Smooth muscle cell (in vitro differentiated cells): Measurements from ENCODE around the gene GDNF. TPM values are rescaled to one million over a fixed set of nuclear protein-coding genes. Genes with fewer than 3 reads are reported as not detected.
"Not testable (repeated sequence)": the region's sequence is repeated elsewhere in the genome, so short reads cannot be mapped to it uniquely, and the experiment has no call there.

Experiments
- DNase-seq: peaks from one replicate; lab custom pipeline; 2025; ENCODE audit not compliant: unreplicated experiment; lab: John Stamatoyannopoulos, UW
- H2AFZ ChIP-seq: fragments of 200-600 bp; sonication (generic); 2 replicates; pipeline ENCODE4 v1.6.0; 2016; ENCODE audit warnings: antibody characterized with exemption, low read depth, mild to moderate bottlenecking
- H3F3A ChIP-seq: fragments of 200-600 bp; sonication (generic); 2 replicates; pipeline ENCODE4 v1.6.0; 2017; ENCODE audit warnings: antibody characterized with exemption, low read depth
- H3K27ac ChIP-seq: fragments of 200-600 bp; sonication (generic); 2 replicates; pipeline ENCODE4 v1.5.1; 2016; ENCODE audit warnings: low read depth, mild to moderate bottlenecking
- H3K27me3 ChIP-seq: fragments of 200-600 bp; sonication (generic); 2 replicates; pipeline ENCODE4 v1.6.1; 2016; ENCODE audit warnings: low read depth, mild to moderate bottlenecking
- H3K36me3 ChIP-seq: fragments of 200-600 bp; sonication (generic); 2 replicates; pipeline ENCODE4 v1.5.1; 2016; ENCODE audit warnings: low read depth
- H3K4me1 ChIP-seq: fragments of 200-600 bp; sonication (generic); 2 replicates; pipeline ENCODE4 v1.5.1; 2016; ENCODE audit warnings: low read depth
- H3K4me2 ChIP-seq: fragments of 200-600 bp; sonication (generic); 2 replicates; pipeline ENCODE4 v1.6.0; 2016; ENCODE audit warnings: mild to moderate bottlenecking
- H3K4me3 ChIP-seq: fragments of 200-600 bp; sonication (generic); 2 replicates; pipeline ENCODE4 v1.5.1; 2016; ENCODE audit warnings: mild to moderate bottlenecking
- H3K79me2 ChIP-seq: fragments of 200-600 bp; sonication (generic); 2 replicates; pipeline ENCODE4 v1.6.0; 2016; ENCODE audit warnings: low read depth, mild to moderate bottlenecking
- H3K9ac ChIP-seq: fragments of 200-600 bp; sonication (generic); 2 replicates; pipeline ENCODE4 v1.6.0; 2016; ENCODE audit warnings: low read depth
- H3K9me3 ChIP-seq: fragments of 200-600 bp; sonication (generic); replicated peaks from 2 replicates; pipeline ENCODE4 v1.5.1; 2016; ENCODE audit warnings: low read depth
- H4K20me1 ChIP-seq: fragments of 200-600 bp; sonication (generic); 2 replicates; pipeline ENCODE4 v1.6.0; 2016; ENCODE audit warnings: low read depth
- CTCF ChIP-seq: fragments of 200-600 bp; sonication (generic); IDR thresholded peaks from 2 replicates; pipeline ENCODE4 v1.5.1; 2017; ENCODE audit warnings: borderline replicate concordance, mild to moderate bottlenecking, antibody characterized with exemption; ENCODE audit not compliant: insufficient read depth, poor library complexity, severe bottlenecking
- WGBS: methylation state at CpG from one replicate; pipeline ENCODE4 v1.1.7; 2016; ENCODE audit warnings: low lambda C conversion rate; 5-methylcytosine and 5-hydroxymethylcytosine counted together
- polyA plus RNA-seq: library from polyadenylated mRNA; unstranded; fragments of >200 nt; fragmentation: Nextera tagmentation; extraction: Ambion mirVana; gene quantifications from 2 replicates; pipeline ENCODE4 v1.2.1, GENCODE V29; 2016
- total RNA-seq: library from RNA; depleted of rRNA; stranded (reverse); fragments of >200 nt; gene quantifications from 2 replicates; pipeline ENCODE4 v1.2.3, GENCODE V29; 2014

The GDNF gene
- total and polyA plus RNA-seq, 2 experiments from 2014 or later: 12.9 to 18.8 TPM

GRCh38 chr5:37786416-37786815, 53.4 kb downstream of the GDNF start:
- DNase-seq: no peak
- H3K4me2 ChIP-seq: no peak overlapping the region
- no peaks in the 10 kb centered on the region for H3K79me2 ChIP-seq
- H3K27me3 ChIP-seq: no peaks in the 10 kb centered on the region
- WGBS: 94% methylated on average over 2 of the region's 2 CpGs
- no peak overlapping the region for H3K4me3 ChIP-seq
- H3K27ac ChIP-seq: no peak overlapping the region
- no peak for TF ChIP-seq CTCF
- H2AFZ ChIP-seq: no peak overlapping the region
- H3K9ac ChIP-seq: no peak overlapping the region
- H3K36me3 ChIP-seq: no peaks in the 10 kb centered on the region
- no peaks in the 10 kb centered on the region for H4K20me1 ChIP-seq
- H3F3A ChIP-seq: no peaks in the 10 kb centered on the region
- H3K4me1 ChIP-seq: no peaks in the 10 kb centered on the region
- no peaks in the 10 kb centered on the region for H3K9me3 ChIP-seq

- not testable (repeated sequence) for H3K79me2 ChIP-seq, H3K4me3 ChIP-seq, H3K27ac ChIP-seq, H3K4me1 ChIP-seq, H3K9me3 ChIP-seq, DNase-seq, H3F3A ChIP-seq, H4K20me1 ChIP-seq, H3K9ac ChIP-seq, H2AFZ ChIP-seq, H3K27me3 ChIP-seq, H3K4me2 ChIP-seq, H3K36me3 ChIP-seq
- 94% methylated on average over 8 of the region's 8 CpGs for WGBS
These were observed 58.4 kb downstream of the GDNF start for GRCh38 chr5:37781409-37781808.

- H3K79me2 ChIP-seq: no peaks in the 10 kb centered on the region
- H3F3A ChIP-seq: peaks cover 16% of the 10 kb centered on the region
- no peaks in the 10 kb centered on the region for H3K27me3 ChIP-seq
- no peaks in the 10 kb centered on the region for H3K4me1 ChIP-seq
- 72% methylated on average over 15 of the region's 15 CpGs for WGBS
- H3K9me3 ChIP-seq: no peaks in the 10 kb centered on the region
- H4K20me1 ChIP-seq: no peaks in the 10 kb centered on the region
- no peak overlapping the region for H3K4me3 ChIP-seq
- peak overlapping the region; percentile 46 for H3K4me2 ChIP-seq
- H3K36me3 ChIP-seq: no peaks in the 10 kb centered on the region
- H3K9ac ChIP-seq: peak overlapping the region; percentile 75
- no peak for TF ChIP-seq CTCF
- H3K27ac ChIP-seq: peak overlapping the region; percentile 94
- DNase-seq: no peak
- H2AFZ ChIP-seq: no peak overlapping the region
These were observed 62.3 kb downstream of the GDNF start for GRCh38 chr5:37777432-37778130.

GRCh38 chr5:37776826-37777225, 63.0 kb downstream of the GDNF start:
- WGBS: 33% methylated on average over 7 of the region's 7 CpGs
- H3K4me3 ChIP-seq: no peak overlapping the region

More at GRCh38 chr5:37776826-37777225, 63.0 kb downstream of the GDNF start:
- Histone ChIP-seq H3K4me2 (peak overlapping the region; percentile 46), H3K79me2 (no peaks in the 10 kb centered on the region), H3K27me3 (no peaks in the 10 kb centered on the region), H3K9me3 (no peaks in the 10 kb centered on the region), H3K27ac (peak overlapping the region; percentile 94), H3F3A (peaks cover 16% of the 10 kb centered on the region), H3K4me1 (no peaks in the 10 kb centered on the region), H3K9ac (peak overlapping the region; percentile 75), H2AFZ (no peak overlapping the region), H3K36me3 (no peaks in the 10 kb centered on the region), H4K20me1 (no peaks in the 10 kb centered on the region)
- DNase-seq: no peak
- TF ChIP-seq CTCF: no peak
